HepG2 (cell line): ENCODE results near the gene EPB41L5. TPM values are rescaled to one million over a fixed set of nuclear protein-coding genes. Genes with fewer than 3 reads are reported as not detected.

ENCODE experiments used
- AGO1 ChIP-seq: fragments of 200-400 bp; formaldehyde crosslinking; IDR thresholded peaks from 2 replicates; pipeline ENCODE4 v1.6.1; 2017; ENCODE audit warnings: mild to moderate bottlenecking, low read depth, low read length, moderate library complexity; ENCODE audit not compliant: poor library complexity, severe bottlenecking
- AKAP8 ChIP-seq: sonication (generic); formaldehyde crosslinking; IDR thresholded peaks from 2 replicates; pipeline ENCODE4 v1.5.1; 2020; ENCODE audit warnings: mild to moderate bottlenecking, missing genetic modification reagents
- BRD4 ChIP-seq: sonication (generic); formaldehyde crosslinking; IDR thresholded peaks from 2 replicates; pipeline ENCODE4 v1.4.0; 2020; ENCODE audit warnings: missing genetic modification reagents
- CBX2 ChIP-seq, 2 experiments: fragments of 200-600 bp in 1 of 2; sonication (generic); formaldehyde crosslinking in 1 of 2; IDR thresholded peaks; 2 replicates each; pipeline versions ENCODE4 v1.7.0 to v1.8.1; 2018 to 2022; ENCODE audit warnings: low read depth in 2 of 2, low read length in 1 of 2, mild to moderate bottlenecking in 1 of 2, missing genetic modification reagents in 1 of 2
- LCORL ChIP-seq, 2 experiments: fragments of 450-650 bp in 1 of 2; sonication (generic) in 1 of 2; formaldehyde crosslinking in 1 of 2; IDR thresholded peaks; 2 replicates each; pipeline versions ENCODE4 v1.5.0 to v1.6.1; 2017 to 2020; ENCODE audit warnings: antibody characterized with exemption in 1 of 2, missing genetic modification reagents in 1 of 2
- MBD4 ChIP-seq: IDR thresholded peaks from 2 replicates; pipeline ENCODE4 v1.6.1; 2012; ENCODE audit warnings: low read length, inconsistent platforms, borderline replicate concordance
- NFE2L2 ChIP-seq: fragments of 150-350 bp; IDR thresholded peaks from 2 replicates; pipeline ENCODE4 v1.6.1; 2014; ENCODE audit warnings: low read length
- POLR2A ChIP-seq, 2 experiments: IDR thresholded peaks; 2 replicates each; pipeline ENCODE4 v1.6.1; 2011; ENCODE audit warnings: low read depth in 2 of 2, low read length in 2 of 2, mild to moderate bottlenecking in 1 of 2, moderate library complexity in 1 of 2; ENCODE audit not compliant: insufficient read depth in 1 of 2
- PRDM10 ChIP-seq: sonication (generic); formaldehyde crosslinking; IDR thresholded peaks from 2 replicates; pipeline ENCODE4 v1.4.0; 2020; ENCODE audit warnings: low read depth, missing genetic modification reagents
- RCOR2 ChIP-seq: IDR thresholded peaks from 2 replicates; pipeline ENCODE4 v1.6.1; 2016; ENCODE audit warnings: missing biosample characterization, missing genetic modification reagents
- SMAD9 ChIP-seq: sonication (generic); formaldehyde crosslinking; IDR thresholded peaks from 2 replicates; pipeline ENCODE4 v1.5.1; 2020; ENCODE audit warnings: mild to moderate bottlenecking, missing genetic modification reagents
- TEAD3 ChIP-seq: optimal IDR thresholded peaks from 2 replicates; pipeline ENCODE3; 2016; ENCODE audit warnings: borderline replicate concordance
- XRCC5 ChIP-seq: fragments of 200-400 bp; formaldehyde crosslinking; optimal IDR thresholded peaks from 2 replicates; pipeline ENCODE3; 2017; ENCODE audit warnings: mild to moderate bottlenecking, low read length
- ZBTB7B ChIP-seq: sonication (generic); formaldehyde crosslinking; IDR thresholded peaks from 2 replicates; pipeline ENCODE4 v1.4.0; 2020; ENCODE audit warnings: missing genetic modification reagents
- ZFP36L1 ChIP-seq: sonication (generic); formaldehyde crosslinking; IDR thresholded peaks from 2 replicates; pipeline ENCODE4 v1.8.0; 2022; ENCODE audit warnings: mild to moderate bottlenecking, missing genetic modification reagents, moderate library complexity
- ZNF24 ChIP-seq: fragments of 450-650 bp; IDR thresholded peaks from 2 replicates; pipeline ENCODE4 v1.6.1; 2017; ENCODE audit warnings: antibody characterized with exemption, mild to moderate bottlenecking
- ZNF567 ChIP-seq: sonication (generic); formaldehyde crosslinking; IDR thresholded peaks from 2 replicates; pipeline ENCODE4 v1.8.1; 2023; ENCODE audit warnings: mild to moderate bottlenecking, missing genetic modification reagents, borderline replicate concordance
- ZNF572 ChIP-seq: sonication (generic); formaldehyde crosslinking; IDR thresholded peaks from 2 replicates; pipeline ENCODE4 v1.5.1; 2020; ENCODE audit warnings: mild to moderate bottlenecking, missing genetic modification reagents
- ZNF709 ChIP-seq: sonication (generic); formaldehyde crosslinking; IDR thresholded peaks from 2 replicates; pipeline ENCODE4 v1.5.0; 2020; ENCODE audit warnings: mild to moderate bottlenecking, missing genetic modification reagents
- polyA plus RNA-seq, 8 experiments: library from polyadenylated mRNA; depleted of rRNA in 3 of 8; stranded (reverse) in 7 of 8; unstranded in 1 of 8; fragments of >200 nt; fragmentation: Illumina TruSeq in 4 of 8; extraction: Trizol in 4 of 8; gene quantifications; 2 replicates each; pipeline versions ENCODE4 v1.2.1 to v1.2.3, GENCODE V29; 2011 to 2016; ENCODE audit warnings: low read depth in 4 of 8, missing spikeins in 1 of 8, mixed read lengths in 1 of 8; ENCODE audit not compliant: insufficient read depth in 1 of 8
- total RNA-seq, 5 experiments: library from RNA; depleted of rRNA; stranded (reverse); fragments of >200 nt; fragmentation: Illumina TruSeq; extraction: Trizol; gene quantifications; 2 replicates each; pipeline ENCODE4 v1.2.3, GENCODE V29; 2016; ENCODE audit warnings: low read depth in 1 of 5
- TF ChIP-seq, protein P1 (sequence below): sonication (generic); formaldehyde crosslinking; conservative IDR thresholded peaks from 2 replicates; pipeline ENCODE4 v1.4.0; 2020; ENCODE audit warnings: missing genetic modification reagents
- TF ChIP-seq, protein P2 (sequence below): sonication (generic); formaldehyde crosslinking; IDR thresholded peaks from 2 replicates; pipeline ENCODE4 v1.4.0; 2020; ENCODE audit warnings: mild to moderate bottlenecking, missing genetic modification reagents, borderline replicate concordance
- TF ChIP-seq, protein P3 (sequence below): sonication (generic); formaldehyde crosslinking; IDR thresholded peaks from 2 replicates; pipeline ENCODE4 v1.8.1; 2023; ENCODE audit warnings: mild to moderate bottlenecking, missing genetic modification reagents
- TF ChIP-seq, protein P4 (sequence below): sonication (generic); formaldehyde crosslinking; conservative IDR thresholded peaks from 2 replicates; pipeline ENCODE4 v1.8.1; 2023; ENCODE audit warnings: missing genetic modification reagents

Gene EPB41L5
- total and polyA plus RNA-seq, 2 of the 13 experiments (the other 11 are each of a cell fraction or from before 2014, with no cell fraction given): 40.5 to 47.5 TPM

DNA sequence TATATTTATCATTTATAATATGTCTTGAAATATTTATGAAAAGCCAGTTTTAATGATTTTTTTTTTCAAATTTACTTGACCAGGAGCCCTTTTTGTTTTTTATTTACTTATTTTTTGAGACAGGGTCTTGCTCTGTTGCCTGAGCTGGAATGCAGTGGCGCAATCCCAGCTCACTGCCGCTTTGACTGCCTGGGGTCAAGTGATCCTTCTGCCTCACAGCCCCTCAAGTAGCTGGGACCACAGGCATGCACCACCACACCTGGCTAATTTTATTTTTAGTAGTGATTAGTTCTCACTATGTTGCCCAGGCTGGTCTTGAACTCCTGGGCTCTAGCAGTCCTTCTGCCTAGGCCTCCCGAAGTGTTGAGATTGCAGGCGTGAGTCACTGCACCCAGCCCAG lies 5.7 kb downstream of the EPB41L5 start (continued):
- TF ChIP-seq, protein P1, sequence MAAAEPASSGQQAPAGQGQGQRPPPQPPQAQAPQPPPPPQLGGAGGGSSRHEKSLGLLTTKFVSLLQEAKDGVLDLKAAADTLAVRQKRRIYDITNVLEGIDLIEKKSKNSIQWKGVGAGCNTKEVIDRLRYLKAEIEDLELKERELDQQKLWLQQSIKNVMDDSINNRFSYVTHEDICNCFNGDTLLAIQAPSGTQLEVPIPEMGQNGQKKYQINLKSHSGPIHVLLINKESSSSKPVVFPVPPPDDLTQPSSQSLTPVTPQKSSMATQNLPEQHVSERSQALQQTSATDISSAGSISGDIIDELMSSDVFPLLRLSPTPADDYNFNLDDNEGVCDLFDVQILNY (CRISPR knock-in tag): no peak
- TF ChIP-seq ZBTB7B (CRISPR knock-in tag): 0 out of 2 replicates have a peak, but pooled peaks have one; percentile 33
- TF ChIP-seq ZNF24: no peak
- TF ChIP-seq AGO1: no peak
- TF ChIP-seq LCORL (IDR thresholded peaks at IDR 0.05): no peak
- TF ChIP-seq LCORL (CRISPR knock-in tag; IDR thresholded peaks at IDR 0.05): no peak
- TF ChIP-seq PRDM10 (CRISPR knock-in tag): no peak
- TF ChIP-seq, protein P2, sequence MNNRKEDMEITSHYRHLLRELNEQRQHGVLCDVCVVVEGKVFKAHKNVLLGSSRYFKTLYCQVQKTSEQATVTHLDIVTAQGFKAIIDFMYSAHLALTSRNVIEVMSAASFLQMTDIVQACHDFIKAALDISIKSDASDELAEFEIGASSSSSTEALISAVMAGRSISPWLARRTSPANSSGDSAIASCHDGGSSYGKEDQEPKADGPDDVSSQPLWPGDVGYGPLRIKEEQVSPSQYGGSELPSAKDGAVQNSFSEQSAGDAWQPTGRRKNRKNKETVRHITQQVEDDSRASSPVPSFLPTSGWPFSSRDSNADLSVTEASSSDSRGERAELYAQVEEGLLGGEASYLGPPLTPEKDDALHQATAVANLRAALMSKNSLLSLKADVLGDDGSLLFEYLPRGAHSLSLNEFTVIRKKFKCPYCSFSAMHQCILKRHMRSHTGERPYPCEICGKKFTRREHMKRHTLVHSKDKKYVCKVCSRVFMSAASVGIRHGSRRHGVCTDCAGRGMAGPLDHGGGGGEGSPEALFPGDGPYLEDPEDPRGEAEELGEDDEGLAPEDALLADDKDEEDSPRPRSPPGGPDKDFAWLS (CRISPR knock-in tag): no peak
- no peak for TF ChIP-seq RCOR2 (CRISPR knock-in tag)
- TF ChIP-seq NFE2L2: no peak
- TF ChIP-seq ZFP36L1 (CRISPR knock-in tag): no peak
- no peak for TF ChIP-seq ZNF709
- TF ChIP-seq, protein P3, sequence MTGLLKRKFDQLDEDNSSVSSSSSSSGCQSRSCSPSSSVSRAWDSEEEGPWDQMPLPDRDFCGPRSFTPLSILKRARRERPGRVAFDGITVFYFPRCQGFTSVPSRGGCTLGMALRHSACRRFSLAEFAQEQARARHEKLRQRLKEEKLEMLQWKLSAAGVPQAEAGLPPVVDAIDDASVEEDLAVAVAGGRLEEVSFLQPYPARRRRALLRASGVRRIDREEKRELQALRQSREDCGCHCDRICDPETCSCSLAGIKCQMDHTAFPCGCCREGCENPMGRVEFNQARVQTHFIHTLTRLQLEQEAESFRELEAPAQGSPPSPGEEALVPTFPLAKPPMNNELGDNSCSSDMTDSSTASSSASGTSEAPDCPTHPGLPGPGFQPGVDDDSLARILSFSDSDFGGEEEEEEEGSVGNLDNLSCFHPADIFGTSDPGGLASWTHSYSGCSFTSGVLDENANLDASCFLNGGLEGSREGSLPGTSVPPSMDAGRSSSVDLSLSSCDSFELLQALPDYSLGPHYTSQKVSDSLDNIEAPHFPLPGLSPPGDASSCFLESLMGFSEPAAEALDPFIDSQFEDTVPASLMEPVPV (CRISPR knock-in tag): no peak
- no peak for TF ChIP-seq ZNF572 (CRISPR knock-in tag)
- TF ChIP-seq TEAD3 (CRISPR knock-in tag): peak; percentile 85
- TF ChIP-seq, protein P4, sequence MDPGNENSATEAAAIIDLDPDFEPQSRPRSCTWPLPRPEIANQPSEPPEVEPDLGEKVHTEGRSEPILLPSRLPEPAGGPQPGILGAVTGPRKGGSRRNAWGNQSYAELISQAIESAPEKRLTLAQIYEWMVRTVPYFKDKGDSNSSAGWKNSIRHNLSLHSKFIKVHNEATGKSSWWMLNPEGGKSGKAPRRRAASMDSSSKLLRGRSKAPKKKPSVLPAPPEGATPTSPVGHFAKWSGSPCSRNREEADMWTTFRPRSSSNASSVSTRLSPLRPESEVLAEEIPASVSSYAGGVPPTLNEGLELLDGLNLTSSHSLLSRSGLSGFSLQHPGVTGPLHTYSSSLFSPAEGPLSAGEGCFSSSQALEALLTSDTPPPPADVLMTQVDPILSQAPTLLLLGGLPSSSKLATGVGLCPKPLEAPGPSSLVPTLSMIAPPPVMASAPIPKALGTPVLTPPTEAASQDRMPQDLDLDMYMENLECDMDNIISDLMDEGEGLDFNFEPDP (CRISPR knock-in tag): no peak
- TF ChIP-seq MBD4: no peak
- no peak for TF ChIP-seq SMAD9
- TF ChIP-seq AKAP8 (CRISPR knock-in tag): no peak
- TF ChIP-seq XRCC5: no peak
- TF ChIP-seq BRD4 (CRISPR knock-in tag): no peak
- no peak for TF ChIP-seq CBX2 (IDR thresholded peaks at IDR 0.05; ENCODE audit: low read depth, low read length)
- TF ChIP-seq CBX2 (CRISPR knock-in tag; IDR thresholded peaks at IDR 0.05; ENCODE audit: low read depth): no peak
- TF ChIP-seq ZNF567: no peak
- no peak for TF ChIP-seq POLR2A (IDR thresholded peaks at IDR 0.05; ENCODE audit: insufficient read depth in 1 of 2, low read depth in 2 of 2, low read length in 2 of 2)
